ENCODE measurements around the gene MAB21L3.

DNA sequence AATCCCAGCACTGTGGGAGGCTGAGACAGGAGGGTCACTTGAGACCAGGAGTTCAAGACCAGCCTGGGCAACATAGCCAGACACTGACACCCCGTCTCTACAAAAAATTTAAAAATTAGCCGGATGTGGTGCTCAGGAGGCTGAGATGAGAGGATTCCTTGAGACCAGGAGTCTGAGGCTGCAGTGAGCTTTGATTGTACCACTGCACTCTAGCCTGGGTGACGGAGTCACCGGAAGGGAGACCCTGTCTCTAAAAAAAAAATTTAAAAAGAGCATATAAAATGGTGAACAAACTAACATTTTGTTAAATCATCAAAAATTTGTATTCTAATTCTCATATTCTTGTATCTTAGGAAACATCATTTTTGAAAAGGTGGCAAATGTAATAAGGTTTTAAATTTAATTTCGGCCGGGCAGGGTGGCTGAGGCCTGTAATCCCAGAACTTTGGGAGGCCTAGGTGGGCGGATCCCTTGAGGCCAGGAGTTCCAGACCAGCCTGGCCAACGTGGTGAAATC is 27.1 kb downstream of the MAB21L3 start:
- TF ChIP-seq, protein P1, sequence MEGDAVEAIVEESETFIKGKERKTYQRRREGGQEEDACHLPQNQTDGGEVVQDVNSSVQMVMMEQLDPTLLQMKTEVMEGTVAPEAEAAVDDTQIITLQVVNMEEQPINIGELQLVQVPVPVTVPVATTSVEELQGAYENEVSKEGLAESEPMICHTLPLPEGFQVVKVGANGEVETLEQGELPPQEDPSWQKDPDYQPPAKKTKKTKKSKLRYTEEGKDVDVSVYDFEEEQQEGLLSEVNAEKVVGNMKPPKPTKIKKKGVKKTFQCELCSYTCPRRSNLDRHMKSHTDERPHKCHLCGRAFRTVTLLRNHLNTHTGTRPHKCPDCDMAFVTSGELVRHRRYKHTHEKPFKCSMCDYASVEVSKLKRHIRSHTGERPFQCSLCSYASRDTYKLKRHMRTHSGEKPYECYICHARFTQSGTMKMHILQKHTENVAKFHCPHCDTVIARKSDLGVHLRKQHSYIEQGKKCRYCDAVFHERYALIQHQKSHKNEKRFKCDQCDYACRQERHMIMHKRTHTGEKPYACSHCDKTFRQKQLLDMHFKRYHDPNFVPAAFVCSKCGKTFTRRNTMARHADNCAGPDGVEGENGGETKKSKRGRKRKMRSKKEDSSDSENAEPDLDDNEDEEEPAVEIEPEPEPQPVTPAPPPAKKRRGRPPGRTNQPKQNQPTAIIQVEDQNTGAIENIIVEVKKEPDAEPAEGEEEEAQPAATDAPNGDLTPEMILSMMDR (IDR thresholded peaks at IDR 0.05; ENCODE audit: low read length) = no peak
- TF ChIP-seq EZH2 (IDR thresholded peaks at IDR 0.05; ENCODE audit: borderline replicate concordance, low read length) = no peak

Measured in OCI-LY1 (cell line).